OCI-LY3 (cell line): ENCODE data around the gene ARID3A.

Experiments
- H2AFZ ChIP-seq: fragments of 200-600, 300-600 bp; shearing (Covaris generic); 2 replicates; pipeline ENCODE4 v1.6.0; 2014; ENCODE audit warnings: antibody characterized with exemption, low read depth, low read length
- H3K27ac ChIP-seq: fragments of 200-600, 300-600 bp; sonication (generic); 2 replicates; pipeline ENCODE4 v1.5.1; 2014; ENCODE audit warnings: mild to moderate bottlenecking, low read length, moderate library complexity, mixed read lengths
- H3K27me3 ChIP-seq: fragments of 200-600, 300-600 bp; sonication (generic); 2 replicates; pipeline ENCODE4 v1.6.1; 2014; ENCODE audit warnings: low read depth, low read length, mixed read lengths
- H3K36me3 ChIP-seq: fragments of 200-600, 300-600 bp; sonication (generic); replicated peaks from 2 replicates; pipeline ENCODE3; 2014; ENCODE audit warnings: low read depth, low read length, mixed read lengths
- H3K4me1 ChIP-seq: fragments of 300-600, 200-600 bp; sonication (generic); 2 replicates; pipeline ENCODE4 v1.6.1; 2014; ENCODE audit warnings: low read length, mixed read lengths
- H3K4me2 ChIP-seq: fragments of 200-600, 300-600 bp; sonication (generic); 2 replicates; pipeline ENCODE4 v1.6.1; 2014; ENCODE audit warnings: low read length, mixed read lengths
- H3K4me3 ChIP-seq: fragments of 300-600, 200-600 bp; sonication (generic); 2 replicates; pipeline ENCODE4 v1.5.1; 2014; ENCODE audit warnings: antibody characterized with exemption, mild to moderate bottlenecking, low read length, moderate library complexity
- H3K79me2 ChIP-seq: fragments of 300-600, 200-600 bp; shearing (Covaris generic); 2 replicates; pipeline ENCODE4 v1.6.1; 2014; ENCODE audit warnings: mild to moderate bottlenecking, low read length, mixed read lengths
- H3K9ac ChIP-seq: fragments of 300-600, 200-600 bp; shearing (Covaris generic); 2 replicates; pipeline ENCODE4 v1.6.0; 2014; ENCODE audit warnings: mild to moderate bottlenecking, low read length, moderate library complexity
- H3K9me3 ChIP-seq: fragments of 200-600, 300-600 bp; shearing (Covaris generic); 2 replicates; pipeline ENCODE4 v1.6.1; 2014; ENCODE audit warnings: low read length, mixed read lengths; ENCODE audit not compliant: insufficient read depth
- H4K20me1 ChIP-seq: fragments of 200-600, 300-600 bp; sonication (generic); 2 replicates; pipeline ENCODE4 v1.6.1; 2016; ENCODE audit warnings: low read length, mixed read lengths; ENCODE audit not compliant: insufficient read depth
- CTCF ChIP-seq: fragments of 200-600, 300-600 bp; sonication (generic); IDR thresholded peaks from 2 replicates; pipeline ENCODE4 v1.5.1; 2014; ENCODE audit warnings: antibody characterized with exemption, low read length, low read depth
- EZH2phosphoT487 ChIP-seq: fragments of 200-600 bp; shearing (Covaris generic); IDR thresholded peaks from 2 replicates; pipeline ENCODE4 v1.6.1; 2018; ENCODE audit warnings: antibody characterized with exemption, mixed run types, low read depth

The ARID3A gene

GRCh38 chr19:903266-903797 is 22.5 kb upstream of the ARID3A start:
- H3K79me2 ChIP-seq: peaks cover 68% of the 10 kb centered on the region
- no peak for TF ChIP-seq CTCF
- TF ChIP-seq EZH2phosphoT487: no peak
- H3K4me3 ChIP-seq: no peak overlapping the region
- no peak overlapping the region for H3K4me2 ChIP-seq
- no peak overlapping the region for H2AFZ ChIP-seq
- peaks cover 28% of the 10 kb centered on the region for H3K4me1 ChIP-seq
- no peaks in the 10 kb centered on the region for H3K27me3 ChIP-seq
- H3K9me3 ChIP-seq: no peaks in the 10 kb centered on the region
- peaks cover 54% of the 10 kb centered on the region for H3K36me3 ChIP-seq
- no peak overlapping the region for H3K9ac ChIP-seq
- H4K20me1 ChIP-seq: peaks cover 60% of the 10 kb centered on the region
- no peak overlapping the region for H3K27ac ChIP-seq

GRCh38 chr19:904545-904944 is 21.3 kb upstream of the ARID3A start:
- Histone ChIP-seq H3K36me3 (peaks cover 43% of the 10 kb centered on the region), H3K4me2 (no peak overlapping the region), H4K20me1 (peaks cover 50% of the 10 kb centered on the region), H3K4me1 (peaks cover 40% of the 10 kb centered on the region), H2AFZ (no peak overlapping the region), H3K4me3 (no peak overlapping the region), H3K9ac (no peak overlapping the region), H3K27ac (no peak overlapping the region), H3K9me3 (no peaks in the 10 kb centered on the region), H3K79me2 (peaks cover 80% of the 10 kb centered on the region), H3K27me3 (no peaks in the 10 kb centered on the region)
- TF ChIP-seq EZH2phosphoT487 (no peak), CTCF (no peak)

- Histone ChIP-seq H3K4me2 (peak overlapping the region; percentile 90), H3K27ac (peak overlapping the region; percentile 96), H3K27me3 (no peaks in the 10 kb centered on the region), H3K9me3 (no peaks in the 10 kb centered on the region), H2AFZ (no peak overlapping the region), H3K4me3 (peak overlapping the region; percentile 73), H3K79me2 (peaks cover 96% of the 10 kb centered on the region), H4K20me1 (peaks cover 36% of the 10 kb centered on the region), H3K9ac (peak overlapping the region; percentile 87; the same call in 1 of the 2 replicates), H3K36me3 (peaks cover 43% of the 10 kb centered on the region), H3K4me1 (peaks cover 53% of the 10 kb centered on the region)
- TF ChIP-seq CTCF: no peak
- no peak for TF ChIP-seq EZH2phosphoT487
Observed at GRCh38 chr19:906480-906879, 19.4 kb upstream of the ARID3A start.

- Histone ChIP-seq H3K27me3 (no peaks in the 10 kb centered on the region), H3K9me3 (no peaks in the 10 kb centered on the region), H3K36me3 (peaks cover 43% of the 10 kb centered on the region), H4K20me1 (peaks cover 31% of the 10 kb centered on the region), H3K4me1 (peaks cover 55% of the 10 kb centered on the region), H3K4me3 (peak overlapping the region; percentile 73), H3K4me2 (peak overlapping the region; percentile 90), H2AFZ (no peak overlapping the region), H3K79me2 (peaks cover 97% of the 10 kb centered on the region), H3K9ac (peak overlapping the region; percentile 87), H3K27ac (peak overlapping the region; percentile 96)
- TF ChIP-seq EZH2phosphoT487 (no peak), CTCF (0 out of 2 replicates have a peak, but pooled peaks have one; percentile 11)
Observed at GRCh38 chr19:907183-907853, 18.5 kb upstream of the ARID3A start.
